K562 (cell line): ENCODE data around the gene RCSD1.
"Not testable (repeated sequence)": the region's sequence is repeated elsewhere in the genome, so short reads cannot be mapped to it uniquely, and the experiment has no call there.

Source experiments
- EZH2 ChIP-seq: IDR thresholded peaks from 2 replicates; pipeline ENCODE4 v1.6.1; 2012; ENCODE audit warnings: low read depth, mild to moderate bottlenecking, inconsistent platforms, low read length, borderline replicate concordance
- FOSL1 ChIP-seq: fragments of 200-800 bp; sonication (Bioruptor generic); conservative IDR thresholded peaks from 2 replicates; pipeline ENCODE4 v1.6.1; 2016; ENCODE audit warnings: missing genetic modification characterization, missing compliant biosample characterization
- HMG20B ChIP-seq: fragments of 250-450 bp; sonication (Bioruptor Pico); IDR thresholded peaks from 2 replicates; pipeline ENCODE4 v1.5.0; 2021; ENCODE audit warnings: mild to moderate bottlenecking
- MCM7 ChIP-seq, 2 experiments: fragments of 450-650 bp; IDR thresholded peaks; 2 replicates each; pipeline ENCODE4 v1.6.1; 2016 to 2018
- TFE3 ChIP-seq: fragments of 450-650 bp; formaldehyde crosslinking; IDR thresholded peaks from 2 replicates; pipeline ENCODE4 v1.4.0; 2020; ENCODE audit warnings: mild to moderate bottlenecking, mixed read lengths
- YBX1 ChIP-seq: fragments of 450-650 bp; IDR thresholded peaks from 2 replicates; pipeline ENCODE4 v1.7.1; 2016; ENCODE audit warnings: mild to moderate bottlenecking
- TF ChIP-seq, protein P1 (sequence below): fragments of 250-450 bp; sonication (Bioruptor Pico); IDR thresholded peaks from 2 replicates; pipeline ENCODE4 v1.4.0; 2020; ENCODE audit warnings: mild to moderate bottlenecking, moderate library complexity, borderline replicate concordance
- TF ChIP-seq, protein P2 (sequence below), 2 experiments: fragments of 150-350 bp in 1 of 2; IDR thresholded peaks; 2 replicates each; pipeline ENCODE4 v1.6.1; 2012 to 2016; ENCODE audit warnings: low read depth in 2 of 2, low read length in 2 of 2, mild to moderate bottlenecking in 1 of 2, moderate library complexity in 1 of 2
- TF ChIP-seq, protein P3 (sequence below), 3 experiments: IDR thresholded peaks in 2 of 3; conservative IDR thresholded peaks in 1 of 3; 2 replicates each; pipeline ENCODE4 v1.5.1; 2011 to 2012; ENCODE audit warnings: low read length in 3 of 3, mild to moderate bottlenecking in 3 of 3, control low read depth in 2 of 3, improper control_type of control experiment in 1 of 3, inconsistent platforms in 1 of 3, low read depth in 1 of 3, mixed read lengths in 1 of 3, moderate library complexity in 1 of 3; ENCODE audit not compliant: insufficient read depth in 2 of 3

- TF ChIP-seq, protein P1, sequence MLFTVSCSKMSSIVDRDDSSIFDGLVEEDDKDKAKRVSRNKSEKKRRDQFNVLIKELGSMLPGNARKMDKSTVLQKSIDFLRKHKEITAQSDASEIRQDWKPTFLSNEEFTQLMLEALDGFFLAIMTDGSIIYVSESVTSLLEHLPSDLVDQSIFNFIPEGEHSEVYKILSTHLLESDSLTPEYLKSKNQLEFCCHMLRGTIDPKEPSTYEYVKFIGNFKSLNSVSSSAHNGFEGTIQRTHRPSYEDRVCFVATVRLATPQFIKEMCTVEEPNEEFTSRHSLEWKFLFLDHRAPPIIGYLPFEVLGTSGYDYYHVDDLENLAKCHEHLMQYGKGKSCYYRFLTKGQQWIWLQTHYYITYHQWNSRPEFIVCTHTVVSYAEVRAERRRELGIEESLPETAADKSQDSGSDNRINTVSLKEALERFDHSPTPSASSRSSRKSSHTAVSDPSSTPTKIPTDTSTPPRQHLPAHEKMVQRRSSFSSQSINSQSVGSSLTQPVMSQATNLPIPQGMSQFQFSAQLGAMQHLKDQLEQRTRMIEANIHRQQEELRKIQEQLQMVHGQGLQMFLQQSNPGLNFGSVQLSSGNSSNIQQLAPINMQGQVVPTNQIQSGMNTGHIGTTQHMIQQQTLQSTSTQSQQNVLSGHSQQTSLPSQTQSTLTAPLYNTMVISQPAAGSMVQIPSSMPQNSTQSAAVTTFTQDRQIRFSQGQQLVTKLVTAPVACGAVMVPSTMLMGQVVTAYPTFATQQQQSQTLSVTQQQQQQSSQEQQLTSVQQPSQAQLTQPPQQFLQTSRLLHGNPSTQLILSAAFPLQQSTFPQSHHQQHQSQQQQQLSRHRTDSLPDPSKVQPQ (CRISPR knock-in tag) = not testable (repeated sequence)
- not testable (repeated sequence) for TF ChIP-seq FOSL1 (tag); MCM7 (IDR thresholded peaks at IDR 0.05); YBX1; HMG20B (CRISPR knock-in tag); TFE3 (CRISPR knock-in tag); EZH2
- TF ChIP-seq, protein P2, sequence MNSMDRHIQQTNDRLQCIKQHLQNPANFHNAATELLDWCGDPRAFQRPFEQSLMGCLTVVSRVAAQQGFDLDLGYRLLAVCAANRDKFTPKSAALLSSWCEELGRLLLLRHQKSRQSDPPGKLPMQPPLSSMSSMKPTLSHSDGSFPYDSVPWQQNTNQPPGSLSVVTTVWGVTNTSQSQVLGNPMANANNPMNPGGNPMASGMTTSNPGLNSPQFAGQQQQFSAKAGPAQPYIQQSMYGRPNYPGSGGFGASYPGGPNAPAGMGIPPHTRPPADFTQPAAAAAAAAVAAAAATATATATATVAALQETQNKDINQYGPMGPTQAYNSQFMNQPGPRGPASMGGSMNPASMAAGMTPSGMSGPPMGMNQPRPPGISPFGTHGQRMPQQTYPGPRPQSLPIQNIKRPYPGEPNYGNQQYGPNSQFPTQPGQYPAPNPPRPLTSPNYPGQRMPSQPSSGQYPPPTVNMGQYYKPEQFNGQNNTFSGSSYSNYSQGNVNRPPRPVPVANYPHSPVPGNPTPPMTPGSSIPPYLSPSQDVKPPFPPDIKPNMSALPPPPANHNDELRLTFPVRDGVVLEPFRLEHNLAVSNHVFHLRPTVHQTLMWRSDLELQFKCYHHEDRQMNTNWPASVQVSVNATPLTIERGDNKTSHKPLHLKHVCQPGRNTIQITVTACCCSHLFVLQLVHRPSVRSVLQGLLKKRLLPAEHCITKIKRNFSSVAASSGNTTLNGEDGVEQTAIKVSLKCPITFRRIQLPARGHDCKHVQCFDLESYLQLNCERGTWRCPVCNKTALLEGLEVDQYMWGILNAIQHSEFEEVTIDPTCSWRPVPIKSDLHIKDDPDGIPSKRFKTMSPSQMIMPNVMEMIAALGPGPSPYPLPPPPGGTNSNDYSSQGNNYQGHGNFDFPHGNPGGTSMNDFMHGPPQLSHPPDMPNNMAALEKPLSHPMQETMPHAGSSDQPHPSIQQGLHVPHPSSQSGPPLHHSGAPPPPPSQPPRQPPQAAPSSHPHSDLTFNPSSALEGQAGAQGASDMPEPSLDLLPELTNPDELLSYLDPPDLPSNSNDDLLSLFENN (IDR thresholded peaks at IDR 0.05; ENCODE audit: low read depth in 2 of 2, low read length in 2 of 2) = not testable (repeated sequence)
- TF ChIP-seq, protein P3, sequence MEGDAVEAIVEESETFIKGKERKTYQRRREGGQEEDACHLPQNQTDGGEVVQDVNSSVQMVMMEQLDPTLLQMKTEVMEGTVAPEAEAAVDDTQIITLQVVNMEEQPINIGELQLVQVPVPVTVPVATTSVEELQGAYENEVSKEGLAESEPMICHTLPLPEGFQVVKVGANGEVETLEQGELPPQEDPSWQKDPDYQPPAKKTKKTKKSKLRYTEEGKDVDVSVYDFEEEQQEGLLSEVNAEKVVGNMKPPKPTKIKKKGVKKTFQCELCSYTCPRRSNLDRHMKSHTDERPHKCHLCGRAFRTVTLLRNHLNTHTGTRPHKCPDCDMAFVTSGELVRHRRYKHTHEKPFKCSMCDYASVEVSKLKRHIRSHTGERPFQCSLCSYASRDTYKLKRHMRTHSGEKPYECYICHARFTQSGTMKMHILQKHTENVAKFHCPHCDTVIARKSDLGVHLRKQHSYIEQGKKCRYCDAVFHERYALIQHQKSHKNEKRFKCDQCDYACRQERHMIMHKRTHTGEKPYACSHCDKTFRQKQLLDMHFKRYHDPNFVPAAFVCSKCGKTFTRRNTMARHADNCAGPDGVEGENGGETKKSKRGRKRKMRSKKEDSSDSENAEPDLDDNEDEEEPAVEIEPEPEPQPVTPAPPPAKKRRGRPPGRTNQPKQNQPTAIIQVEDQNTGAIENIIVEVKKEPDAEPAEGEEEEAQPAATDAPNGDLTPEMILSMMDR (IDR thresholded peaks at IDR 0.05 in 2 of 3, conservative IDR thresholded peaks at IDR 0.05 in 1 of 3; ENCODE audit: insufficient read depth in 2 of 3, low read depth in 1 of 3, low read length in 3 of 3) = not testable (repeated sequence)
Observed at GRCh38 chr1:167742392-167743057, 112.5 kb downstream of the RCSD1 start.
